HepG2 (cell line): Measurements from ENCODE around the gene UST. TPM values are rescaled to one million over a fixed set of nuclear protein-coding genes. Genes with fewer than 3 reads are reported as not detected.

Experiments used
- CCAR2 ChIP-seq: fragments of 200-400 bp; formaldehyde crosslinking; optimal IDR thresholded peaks from 2 replicates; pipeline ENCODE3; 2018; ENCODE audit warnings: low read depth, mild to moderate bottlenecking, low read length, moderate library complexity
- CEBPG ChIP-seq: IDR thresholded peaks from 2 replicates; pipeline ENCODE4 v1.6.1; 2016
- CENPX ChIP-seq: sonication (generic); formaldehyde crosslinking; IDR thresholded peaks from 2 replicates; pipeline ENCODE4 v1.9.0; 2021; ENCODE audit warnings: mild to moderate bottlenecking, missing genetic modification reagents, moderate library complexity
- HINFP ChIP-seq: sonication (generic); formaldehyde crosslinking; IDR thresholded peaks from 2 replicates; pipeline ENCODE4 v1.4.0; 2020; ENCODE audit warnings: low read depth, mild to moderate bottlenecking, missing genetic modification reagents
- HMGA1 ChIP-seq: sonication (generic); formaldehyde crosslinking; conservative IDR thresholded peaks from 2 replicates; pipeline ENCODE4 v1.4.0; 2020; ENCODE audit warnings: missing genetic modification reagents
- KDM1A ChIP-seq: IDR thresholded peaks from 2 replicates; pipeline ENCODE4 v1.6.1; 2016; ENCODE audit warnings: missing compliant biosample characterization
- KDM3A ChIP-seq: IDR thresholded peaks from 2 replicates; pipeline ENCODE4 v1.6.1; 2018; ENCODE audit warnings: low read depth, missing compliant biosample characterization
- NFKBIZ ChIP-seq: IDR thresholded peaks from 2 replicates; pipeline ENCODE4 v1.6.1; 2018; ENCODE audit warnings: missing genetic modification reagents, missing compliant biosample characterization
- RFX1 ChIP-seq: fragments of 450-650 bp; IDR thresholded peaks from 2 replicates; pipeline ENCODE4 v1.6.1; 2017
- SOX5 ChIP-seq: IDR thresholded peaks from 2 replicates; pipeline ENCODE4 v1.6.1; 2016; ENCODE audit warnings: borderline replicate concordance
- SPEN ChIP-seq: sonication (generic); formaldehyde crosslinking; IDR thresholded peaks from 2 replicates; pipeline ENCODE4 v1.5.1; 2020; ENCODE audit warnings: low read depth, mild to moderate bottlenecking, missing genetic modification reagents
- TEAD2 ChIP-seq: sonication (generic); formaldehyde crosslinking; IDR thresholded peaks from 2 replicates; pipeline ENCODE4 v1.9.0; 2021; ENCODE audit warnings: missing genetic modification reagents
- THYN1 ChIP-seq: sonication (generic); formaldehyde crosslinking; IDR thresholded peaks from 2 replicates; pipeline ENCODE4 v1.8.1; 2023; ENCODE audit warnings: low read depth, mild to moderate bottlenecking, moderate library complexity, missing genetic modification reagents, borderline replicate concordance
- TOE1 ChIP-seq: sonication (generic); formaldehyde crosslinking; IDR thresholded peaks from 2 replicates; pipeline ENCODE4 v1.4.0; 2020; ENCODE audit warnings: mild to moderate bottlenecking, missing genetic modification reagents
- ZNF713 ChIP-seq: sonication (generic); formaldehyde crosslinking; IDR thresholded peaks from 2 replicates; pipeline ENCODE4 v1.4.0; 2020; ENCODE audit warnings: mild to moderate bottlenecking, missing genetic modification reagents
- ZNF720 ChIP-seq: sonication (generic); formaldehyde crosslinking; IDR thresholded peaks from 2 replicates; pipeline ENCODE4 v1.4.0; 2020; ENCODE audit warnings: missing genetic modification reagents
- ZSCAN20 ChIP-seq: sonication (generic); formaldehyde crosslinking; IDR thresholded peaks from 2 replicates; pipeline ENCODE4 v1.4.0; 2020; ENCODE audit warnings: missing genetic modification reagents, mild to moderate bottlenecking, borderline replicate concordance
- ZSCAN29 ChIP-seq: sonication (generic); formaldehyde crosslinking; conservative IDR thresholded peaks from 2 replicates; pipeline ENCODE4 v1.4.0; 2020; ENCODE audit warnings: mild to moderate bottlenecking, missing genetic modification reagents
- polyA plus RNA-seq, 8 experiments: library from polyadenylated mRNA; depleted of rRNA in 3 of 8; stranded (reverse) in 7 of 8; unstranded in 1 of 8; fragments of >200 nt; fragmentation: Illumina TruSeq in 4 of 8; extraction: Trizol in 4 of 8; gene quantifications; 2 replicates each; pipeline versions ENCODE4 v1.2.1 to v1.2.3, GENCODE V29; 2011 to 2016; ENCODE audit warnings: low read depth in 4 of 8, missing spikeins in 1 of 8, mixed read lengths in 1 of 8; ENCODE audit not compliant: insufficient read depth in 1 of 8
- total RNA-seq, 5 experiments: library from RNA; depleted of rRNA; stranded (reverse); fragments of >200 nt; fragmentation: Illumina TruSeq; extraction: Trizol; gene quantifications; 2 replicates each; pipeline ENCODE4 v1.2.3, GENCODE V29; 2016; ENCODE audit warnings: low read depth in 1 of 5
- TF ChIP-seq, protein P1 (sequence below): sonication (generic); formaldehyde crosslinking; IDR thresholded peaks from one replicate; pipeline ENCODE4 v1.5.1; 2020; ENCODE audit warnings: mild to moderate bottlenecking, missing genetic modification reagents; ENCODE audit errors: not compliant biosample characterization
- TF ChIP-seq, protein P2 (sequence below): sonication (generic); formaldehyde crosslinking; IDR thresholded peaks from 2 replicates; pipeline ENCODE4 v1.4.0; 2020; ENCODE audit warnings: missing genetic modification reagents

The UST gene
- total and polyA plus RNA-seq, 2 of the 13 experiments (the other 11 are each of a cell fraction or from before 2014, with no cell fraction given): 0.27 TPM; not detected in 1

GRCh38 chr6:148979014-148979901 is 232.4 kb downstream of the UST start (continued):
- TF ChIP-seq, protein P1, sequence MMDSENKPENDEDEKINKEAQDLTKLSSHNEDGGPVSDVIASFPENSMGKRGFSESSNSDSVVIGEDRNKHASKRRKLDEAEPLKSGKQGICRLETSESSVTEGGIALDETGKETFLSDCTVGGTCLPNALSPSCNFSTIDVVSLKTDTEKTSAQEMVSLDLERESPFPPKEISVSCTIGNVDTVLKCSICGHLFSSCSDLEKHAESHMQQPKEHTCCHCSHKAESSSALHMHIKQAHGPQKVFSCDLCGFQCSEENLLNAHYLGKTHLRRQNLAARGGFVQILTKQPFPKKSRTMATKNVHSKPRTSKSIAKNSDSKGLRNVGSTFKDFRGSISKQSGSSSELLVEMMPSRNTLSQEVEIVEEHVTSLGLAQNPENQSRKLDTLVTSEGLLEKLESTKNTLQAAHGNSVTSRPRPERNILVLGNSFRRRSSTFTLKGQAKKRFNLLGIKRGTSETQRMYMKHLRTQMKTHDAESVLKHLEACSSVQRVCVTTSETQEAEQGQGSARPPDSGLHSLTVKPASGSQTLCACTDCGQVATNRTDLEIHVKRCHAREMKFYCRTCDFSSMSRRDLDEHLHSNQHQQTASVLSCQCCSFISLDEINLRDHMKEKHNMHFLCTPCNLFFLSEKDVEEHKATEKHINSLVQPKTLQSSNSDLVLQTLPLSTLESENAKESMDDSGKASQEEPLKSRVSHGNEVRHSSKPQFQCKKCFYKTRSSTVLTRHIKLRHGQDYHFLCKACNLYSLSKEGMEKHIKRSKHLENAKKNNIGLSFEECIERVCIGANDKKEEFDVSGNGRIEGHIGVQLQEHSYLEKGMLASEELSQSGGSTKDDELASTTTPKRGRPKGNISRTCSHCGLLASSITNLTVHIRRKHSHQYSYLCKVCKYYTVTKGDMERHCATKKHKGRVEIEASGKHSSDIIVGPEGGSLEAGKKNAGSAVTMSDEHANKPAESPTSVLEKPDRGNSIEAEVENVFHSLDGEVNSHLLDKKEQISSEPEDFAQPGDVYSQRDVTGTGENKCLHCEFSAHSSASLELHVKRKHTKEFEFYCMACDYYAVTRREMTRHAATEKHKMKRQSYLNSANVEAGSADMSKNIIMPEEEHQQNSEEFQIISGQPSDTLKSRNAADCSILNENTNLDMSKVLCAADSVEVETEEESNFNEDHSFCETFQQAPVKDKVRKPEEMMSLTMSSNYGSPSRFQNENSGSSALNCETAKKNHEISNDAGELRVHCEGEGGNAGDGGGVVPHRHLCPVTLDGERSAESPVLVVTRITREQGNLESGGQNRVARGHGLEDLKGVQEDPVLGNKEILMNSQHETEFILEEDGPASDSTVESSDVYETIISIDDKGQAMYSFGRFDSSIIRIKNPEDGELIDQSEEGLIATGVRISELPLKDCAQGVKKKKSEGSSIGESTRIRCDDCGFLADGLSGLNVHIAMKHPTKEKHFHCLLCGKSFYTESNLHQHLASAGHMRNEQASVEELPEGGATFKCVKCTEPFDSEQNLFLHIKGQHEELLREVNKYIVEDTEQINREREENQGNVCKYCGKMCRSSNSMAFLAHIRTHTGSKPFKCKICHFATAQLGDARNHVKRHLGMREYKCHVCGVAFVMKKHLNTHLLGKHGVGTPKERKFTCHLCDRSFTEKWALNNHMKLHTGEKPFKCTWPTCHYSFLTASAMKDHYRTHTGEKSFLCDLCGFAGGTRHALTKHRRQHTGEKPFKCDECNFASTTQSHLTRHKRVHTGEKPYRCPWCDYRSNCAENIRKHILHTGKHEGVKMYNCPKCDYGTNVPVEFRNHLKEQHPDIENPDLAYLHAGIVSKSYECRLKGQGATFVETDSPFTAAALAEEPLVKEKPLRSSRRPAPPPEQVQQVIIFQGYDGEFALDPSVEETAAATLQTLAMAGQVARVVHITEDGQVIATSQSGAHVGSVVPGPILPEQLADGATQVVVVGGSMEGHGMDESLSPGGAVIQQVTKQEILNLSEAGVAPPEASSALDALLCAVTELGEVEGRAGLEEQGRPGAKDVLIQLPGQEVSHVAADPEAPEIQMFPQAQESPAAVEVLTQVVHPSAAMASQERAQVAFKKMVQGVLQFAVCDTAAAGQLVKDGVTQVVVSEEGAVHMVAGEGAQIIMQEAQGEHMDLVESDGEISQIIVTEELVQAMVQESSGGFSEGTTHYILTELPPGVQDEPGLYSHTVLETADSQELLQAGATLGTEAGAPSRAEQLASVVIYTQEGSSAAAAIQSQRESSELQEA (CRISPR knock-in tag): no peak
- TF ChIP-seq TEAD2 (CRISPR knock-in tag) (no peak), NFKBIZ (CRISPR knock-in tag) (peak; percentile 68; the same call in 1 of the 2 replicates), SPEN (CRISPR knock-in tag) (0 out of 2 replicates have a peak, but pooled peaks have one; percentile 53), KDM3A (CRISPR knock-in tag) (peak; percentile 81; the same call in 1 of the 2 replicates), CENPX (no peak), CEBPG (CRISPR knock-in tag) (peak; percentile 89), HINFP (no peak), HMGA1 (no peak), THYN1 (CRISPR knock-in tag) (no peak), RFX1 (no peak), ZSCAN29 (no peak), KDM1A (CRISPR knock-in tag) (peak; percentile 59; the same call in 1 of the 2 replicates), ZNF720 (CRISPR knock-in tag) (no peak), SOX5 (CRISPR knock-in tag) (peak; percentile 94), CCAR2 (no peak), ZNF713 (CRISPR knock-in tag) (no peak), TOE1 (CRISPR knock-in tag) (no peak), ZSCAN20 (CRISPR knock-in tag) (no peak)
- TF ChIP-seq, protein P2, sequence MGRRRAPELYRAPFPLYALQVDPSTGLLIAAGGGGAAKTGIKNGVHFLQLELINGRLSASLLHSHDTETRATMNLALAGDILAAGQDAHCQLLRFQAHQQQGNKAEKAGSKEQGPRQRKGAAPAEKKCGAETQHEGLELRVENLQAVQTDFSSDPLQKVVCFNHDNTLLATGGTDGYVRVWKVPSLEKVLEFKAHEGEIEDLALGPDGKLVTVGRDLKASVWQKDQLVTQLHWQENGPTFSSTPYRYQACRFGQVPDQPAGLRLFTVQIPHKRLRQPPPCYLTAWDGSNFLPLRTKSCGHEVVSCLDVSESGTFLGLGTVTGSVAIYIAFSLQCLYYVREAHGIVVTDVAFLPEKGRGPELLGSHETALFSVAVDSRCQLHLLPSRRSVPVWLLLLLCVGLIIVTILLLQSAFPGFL (CRISPR knock-in tag): no peak
